GM12872 (cell line): ENCODE results near the gene GPR25.

Experiments
- CTCF ChIP-seq: IDR thresholded peaks from 3 replicates; pipeline ENCODE4 v1.5.1; 2011; ENCODE audit warnings: low read depth, mild to moderate bottlenecking, low read length, moderate library complexity; ENCODE audit not compliant: insufficient read depth

The GPR25 gene

GRCh38 chr1:200901796-200902444, 29.1 kb downstream of the GPR25 start:
- TF ChIP-seq CTCF, result no peak

- TF ChIP-seq CTCF, result no peak
These were observed 31.0 kb downstream of the GPR25 start for GRCh38 chr1:200903793-200904192.

GRCh38 chr1:200904772-200905171, 32.0 kb downstream of the GPR25 start:
- no peak for TF ChIP-seq CTCF

- TF ChIP-seq CTCF, result no peak
These were observed 32.8 kb downstream of the GPR25 start for GRCh38 chr1:200905411-200906052.

- TF ChIP-seq CTCF, result no peak
These were observed 33.7 kb downstream of the GPR25 start for GRCh38 chr1:200906491-200906890.

- TF ChIP-seq CTCF, result no peak
These were observed 34.9 kb downstream of the GPR25 start for GRCh38 chr1:200907611-200908097.

GRCh38 chr1:200908191-200908868, 35.5 kb downstream of the GPR25 start:
- TF ChIP-seq CTCF, result no peak
